Activated T-cell treated with anti-CD3 and anti-CD28 coated beads, Interleukin-2, amount 50 U/mL, for 24 hours (primary cell): ENCODE results near the gene MARK4.
A peak's percentile ranks its signal among the peaks of the same experiment; 100 is the strongest.
"Not testable (repeated sequence)": the region's sequence is repeated elsewhere in the genome, so short reads cannot be mapped to it uniquely, and the experiment has no call there.

ENCODE experiments used
- DNase-seq: peaks from one replicate; pipeline ENCODE4 v3.0.0-alpha.2; 2020
- H3K27ac Mint-ChIP-seq: 2 replicates; pipeline ENCODE4 v1.8.0; 2020; ENCODE audit warnings: mild to moderate bottlenecking, mixed read lengths
- H3K27me3 Mint-ChIP-seq: 2 replicates; pipeline ENCODE4 v1.8.0; 2020; ENCODE audit warnings: mixed read lengths
- H3K36me3 Mint-ChIP-seq: 2 replicates; pipeline ENCODE4 v1.8.0; 2020; ENCODE audit warnings: low read depth, mixed read lengths
- H3K4me1 Mint-ChIP-seq: 2 replicates; pipeline ENCODE4 v1.8.0; 2020; ENCODE audit warnings: low read depth, mixed read lengths
- H3K4me3 Mint-ChIP-seq: 2 replicates; pipeline ENCODE4 v1.8.0; 2020; ENCODE audit warnings: mild to moderate bottlenecking, moderate library complexity, mixed read lengths
- H3K9me3 Mint-ChIP-seq: 2 replicates; pipeline ENCODE4 v1.8.0; 2020; ENCODE audit warnings: mixed read lengths

MARK4 gene

GRCh38 chr19:45251452-45252354 is 632 bp downstream of the MARK4 start:
- H3K27me3 Mint-ChIP-seq: no peaks in the 10 kb centered on the region
- H3K4me3 Mint-ChIP-seq: peak overlapping the region; percentile 81
- no peaks in the 10 kb centered on the region for H3K36me3 Mint-ChIP-seq
- H3K27ac Mint-ChIP-seq: no peak overlapping the region
- peaks cover 37% of the 10 kb centered on the region for H3K4me1 Mint-ChIP-seq
- no peaks in the 10 kb centered on the region for H3K9me3 Mint-ChIP-seq
- peak; percentile 46 for DNase-seq

- no peaks in the 10 kb centered on the region for H3K27me3 Mint-ChIP-seq
- no peaks in the 10 kb centered on the region for H3K36me3 Mint-ChIP-seq
- peak; percentile 35 for DNase-seq
- peaks cover 36% of the 10 kb centered on the region for H3K4me1 Mint-ChIP-seq
- H3K27ac Mint-ChIP-seq: peak overlapping the region; percentile 14
- H3K9me3 Mint-ChIP-seq: no peaks in the 10 kb centered on the region
- H3K4me3 Mint-ChIP-seq: peak overlapping the region; percentile 81
Observed at GRCh38 chr19:45253396-45254027, 2.4 kb downstream of the MARK4 start.

GRCh38 chr19:45254044-45254531 is 3.0 kb downstream of the MARK4 start:
- peak overlapping the region; percentile 14 for H3K27ac Mint-ChIP-seq
- DNase-seq: no peak
- no peak overlapping the region for H3K4me3 Mint-ChIP-seq
- no peaks in the 10 kb centered on the region for H3K9me3 Mint-ChIP-seq
- H3K36me3 Mint-ChIP-seq: no peaks in the 10 kb centered on the region
- H3K4me1 Mint-ChIP-seq: peaks cover 34% of the 10 kb centered on the region
- H3K27me3 Mint-ChIP-seq: no peaks in the 10 kb centered on the region

GRCh38 chr19:45255611-45256157 is 4.6 kb downstream of the MARK4 start:
- H3K27ac Mint-ChIP-seq: no peak overlapping the region
- no peaks in the 10 kb centered on the region for H3K27me3 Mint-ChIP-seq
- no peak overlapping the region for H3K4me3 Mint-ChIP-seq
- no peak for DNase-seq
- no peaks in the 10 kb centered on the region for H3K9me3 Mint-ChIP-seq
- peaks cover under 1% of the 10 kb centered on the region for H3K36me3 Mint-ChIP-seq
- peaks cover 32% of the 10 kb centered on the region for H3K4me1 Mint-ChIP-seq

GRCh38 chr19:45256836-45257235 is 5.8 kb downstream of the MARK4 start:
- peaks cover 1% of the 10 kb centered on the region for H3K36me3 Mint-ChIP-seq
- H3K27me3 Mint-ChIP-seq: no peaks in the 10 kb centered on the region
- no peaks in the 10 kb centered on the region for H3K9me3 Mint-ChIP-seq
- no peak overlapping the region for H3K27ac Mint-ChIP-seq
- peaks cover 31% of the 10 kb centered on the region for H3K4me1 Mint-ChIP-seq
- no peak for DNase-seq
- no peak overlapping the region for H3K4me3 Mint-ChIP-seq

GRCh38 chr19:45258862-45259261 is 7.8 kb downstream of the MARK4 start:
- peaks cover 1% of the 10 kb centered on the region for H3K36me3 Mint-ChIP-seq
- no peaks in the 10 kb centered on the region for H3K9me3 Mint-ChIP-seq
- DNase-seq: no peak
- peaks cover 13% of the 10 kb centered on the region for H3K4me1 Mint-ChIP-seq
- H3K27ac Mint-ChIP-seq: no peak overlapping the region
- H3K27me3 Mint-ChIP-seq: no peaks in the 10 kb centered on the region
- H3K4me3 Mint-ChIP-seq: no peak overlapping the region

GRCh38 chr19:45262570-45262969 is 11.5 kb downstream of the MARK4 start:
- H3K27me3 Mint-ChIP-seq: no peaks in the 10 kb centered on the region
- no peaks in the 10 kb centered on the region for H3K4me1 Mint-ChIP-seq
- H3K4me3 Mint-ChIP-seq: no peak overlapping the region
- no peak for DNase-seq
- H3K27ac Mint-ChIP-seq: no peak overlapping the region
- H3K9me3 Mint-ChIP-seq: no peaks in the 10 kb centered on the region
- H3K36me3 Mint-ChIP-seq: peaks cover 6% of the 10 kb centered on the region

GRCh38 chr19:45263013-45263412 is 11.9 kb downstream of the MARK4 start:
- Mint-ChIP-seq H3K9me3 (no peaks in the 10 kb centered on the region), H3K27ac (no peak overlapping the region), H3K27me3 (no peaks in the 10 kb centered on the region), H3K4me1 (no peaks in the 10 kb centered on the region), H3K4me3 (no peak overlapping the region), H3K36me3 (peaks cover 6% of the 10 kb centered on the region)
- DNase-seq: no peak

- no peak for DNase-seq
- no peaks in the 10 kb centered on the region for H3K9me3 Mint-ChIP-seq
- no peaks in the 10 kb centered on the region for H3K4me1 Mint-ChIP-seq
- H3K27ac Mint-ChIP-seq: no peak overlapping the region
- peaks cover 11% of the 10 kb centered on the region for H3K36me3 Mint-ChIP-seq
- no peak overlapping the region for H3K4me3 Mint-ChIP-seq
- no peaks in the 10 kb centered on the region for H3K27me3 Mint-ChIP-seq
Observed at GRCh38 chr19:45264781-45265317, 13.8 kb downstream of the MARK4 start.

GRCh38 chr19:45265375-45265774 is 14.3 kb downstream of the MARK4 start:
- no peak overlapping the region for H3K4me3 Mint-ChIP-seq
- no peaks in the 10 kb centered on the region for H3K27me3 Mint-ChIP-seq
- peaks cover 11% of the 10 kb centered on the region for H3K36me3 Mint-ChIP-seq
- H3K4me1 Mint-ChIP-seq: no peaks in the 10 kb centered on the region
- H3K9me3 Mint-ChIP-seq: no peaks in the 10 kb centered on the region
- no peak for DNase-seq
- no peak overlapping the region for H3K27ac Mint-ChIP-seq

- H3K4me3 Mint-ChIP-seq: no peak overlapping the region
- no peaks in the 10 kb centered on the region for H3K4me1 Mint-ChIP-seq
- H3K9me3 Mint-ChIP-seq: no peaks in the 10 kb centered on the region
- DNase-seq: no peak
- H3K27me3 Mint-ChIP-seq: no peaks in the 10 kb centered on the region
- no peak overlapping the region for H3K27ac Mint-ChIP-seq
- H3K36me3 Mint-ChIP-seq: peaks cover 22% of the 10 kb centered on the region
Observed at GRCh38 chr19:45267296-45267695, 16.2 kb downstream of the MARK4 start.

GRCh38 chr19:45269939-45270338 is 18.9 kb downstream of the MARK4 start:
- peak overlapping the region; percentile 34 for H3K27ac Mint-ChIP-seq

GRCh38 chr19:45271098-45271734 is 20.1 kb downstream of the MARK4 start:
- H3K27ac Mint-ChIP-seq: no peak overlapping the region

More at GRCh38 chr19:45269939-45270338, 18.9 kb downstream of the MARK4 start:
- H3K4me3 Mint-ChIP-seq, H3K27me3 Mint-ChIP-seq, H3K9me3 Mint-ChIP-seq, H3K4me1 Mint-ChIP-seq, DNase-seq: not testable (repeated sequence)
- peaks cover 46% of the 10 kb centered on the region for H3K36me3 Mint-ChIP-seq

GRCh38 chr19:45271735-45272108 is 20.7 kb downstream of the MARK4 start:
- Mint-ChIP-seq H3K9me3 (no peaks in the 10 kb centered on the region), H3K27me3 (no peaks in the 10 kb centered on the region), H3K4me1 (no peaks in the 10 kb centered on the region), H3K27ac (no peak overlapping the region), H3K36me3 (peaks cover 58% of the 10 kb centered on the region), H3K4me3 (no peak overlapping the region)
- DNase-seq: no peak

More at GRCh38 chr19:45271098-45271734, 20.1 kb downstream of the MARK4 start:
- no peak for DNase-seq
- Mint-ChIP-seq H3K4me3 (no peak overlapping the region), H3K4me1 (no peaks in the 10 kb centered on the region), H3K9me3 (no peaks in the 10 kb centered on the region), H3K36me3 (peaks cover 57% of the 10 kb centered on the region), H3K27me3 (no peaks in the 10 kb centered on the region)
